ENCODE results near the gene SIM2. TPM values are rescaled to one million over a fixed set of nuclear protein-coding genes. Genes with fewer than 3 reads are reported as not detected.

Gene SIM2
- total RNA-seq, 1 donor from 2014 or later = not detected

- intact Hi-C loops (cut with DNase I) = no loop called here
- no peak for DNase-seq
- ATAC-seq (ENCODE audit: poor library complexity) = no peak
Observed at GRCh38 chr21:36697851-36698384, 997 bp upstream of the SIM2 start.

- DNase-seq (no peak), ATAC-seq (ENCODE audit: poor library complexity) (peak; percentile 45)
- intact Hi-C loops (cut with DNase I) = no loop called here
Observed at GRCh38 chr21:36698385-36698980, 432 bp upstream of the SIM2 start.

- ATAC-seq (ENCODE audit: poor library complexity) (no peak), DNase-seq (no peak)
- intact Hi-C loops (cut with DNase I) = no loop called here
Observed at GRCh38 chr21:36699546-36700294, 805 bp downstream of the SIM2 start.

- intact Hi-C loops (cut with DNase I) = no loop called here
- ATAC-seq (ENCODE audit: poor library complexity) (no peak), DNase-seq (no peak)
Observed at GRCh38 chr21:36700295-36700970, 1.5 kb downstream of the SIM2 start.

GRCh38 chr21:36700971-36701755, 2.2 kb downstream of the SIM2 start:
- DNase-seq (no peak), ATAC-seq (ENCODE audit: poor library complexity) (no peak)
- intact Hi-C loops (cut with DNase I) = no loop called here

- DNase-seq = no peak
- ATAC-seq (ENCODE audit: poor library complexity) = no peak
- intact Hi-C loops (cut with DNase I) = no loop called here
Observed at GRCh38 chr21:36701756-36702621, 3.1 kb downstream of the SIM2 start.

- intact Hi-C loops (cut with DNase I) = no loop called here
- ATAC-seq (ENCODE audit: poor library complexity) (no peak), DNase-seq (no peak)
Observed at GRCh38 chr21:36702622-36702968, 3.7 kb downstream of the SIM2 start.

- intact Hi-C loops (cut with DNase I) = no loop called here
- no peak for ATAC-seq (ENCODE audit: poor library complexity)
- no peak for DNase-seq
Observed at GRCh38 chr21:36703123-36703522, 4.2 kb downstream of the SIM2 start.

- ATAC-seq (ENCODE audit: poor library complexity) (no peak), DNase-seq (no peak)
- intact Hi-C loops (cut with DNase I) = no loop called here
Observed at GRCh38 chr21:36703626-36704280, 4.8 kb downstream of the SIM2 start.

- intact Hi-C loops (cut with DNase I) = no loop called here
- no peak for DNase-seq
- no peak for ATAC-seq (ENCODE audit: poor library complexity)
Observed at GRCh38 chr21:36704281-36704957, 5.5 kb downstream of the SIM2 start.

GRCh38 chr21:36704958-36705678, 6.2 kb downstream of the SIM2 start:
- ATAC-seq (ENCODE audit: poor library complexity) (no peak), DNase-seq (no peak)
- intact Hi-C loops (cut with DNase I) = no loop called here

GRCh38 chr21:36705679-36706481, 7.0 kb downstream of the SIM2 start:
- intact Hi-C loops (cut with DNase I) = no loop called here
- DNase-seq = no peak
- no peak for ATAC-seq (ENCODE audit: poor library complexity)

GRCh38 chr21:36706482-36706852, 7.6 kb downstream of the SIM2 start:
- ATAC-seq (ENCODE audit: poor library complexity) (no peak), DNase-seq (no peak)
- intact Hi-C loops (cut with DNase I) = no loop called here

GRCh38 chr21:36706951-36707762, 8.2 kb downstream of the SIM2 start:
- DNase-seq (no peak), ATAC-seq (ENCODE audit: poor library complexity) (no peak)
- intact Hi-C loops (cut with DNase I) = no loop called here

GRCh38 chr21:36707763-36708285, 8.9 kb downstream of the SIM2 start:
- no peak for DNase-seq
- intact Hi-C loops (cut with DNase I) = no loop called here
- no peak for ATAC-seq (ENCODE audit: poor library complexity)

Data from Right ventricle myocardium superior (tissue), 1 donor.